Fibroblast of villous mesenchyme (primary cell): ENCODE measurements around the gene FMNL2. TPM values are rescaled to one million over a fixed set of nuclear protein-coding genes. Genes with fewer than 3 reads are reported as not detected.

Experiments used
- DNase-seq: peaks from one replicate; pipeline ENCODE4 v3.0.0-alpha.2; 2010; ENCODE audit warnings: low read depth
- H3K4me3 ChIP-seq: 2 replicates; pipeline ENCODE4 v1.5.1; 2011; ENCODE audit warnings: low read depth, mild to moderate bottlenecking, low read length
- total RNA-seq: library from RNA; depleted of rRNA; stranded (reverse); fragments of >200 nt; gene quantifications from 2 replicates; pipeline ENCODE4 v1.2.3, GENCODE V29; 2012
- TF ChIP-seq, protein P1 (sequence below): IDR thresholded peaks from 2 replicates; pipeline ENCODE4 v1.5.1; 2012; ENCODE audit warnings: low read depth, mild to moderate bottlenecking, low read length; ENCODE audit not compliant: insufficient read depth

The FMNL2 gene
- total RNA-seq, 1 donor: 17.3 TPM

DNA sequence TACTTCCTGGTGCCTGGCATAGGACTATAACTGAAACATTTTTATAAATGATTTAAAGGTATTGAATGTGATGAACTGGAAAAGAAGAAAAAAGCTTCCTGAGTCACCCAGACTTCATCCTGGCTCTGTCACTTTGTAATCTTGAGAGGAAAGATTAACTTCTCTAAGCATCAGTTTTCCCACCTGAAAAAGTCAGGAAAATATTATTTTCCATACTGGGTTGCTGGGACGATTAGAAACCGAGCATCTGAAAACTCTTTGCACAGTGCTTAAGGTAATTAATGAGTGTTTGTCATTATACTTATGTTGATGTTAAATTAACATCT, 71.8 kb downstream of the FMNL2 start:
- DNase-seq: no peak
- peak overlapping the region; percentile 42 for H3K4me3 ChIP-seq
- TF ChIP-seq, protein P1, sequence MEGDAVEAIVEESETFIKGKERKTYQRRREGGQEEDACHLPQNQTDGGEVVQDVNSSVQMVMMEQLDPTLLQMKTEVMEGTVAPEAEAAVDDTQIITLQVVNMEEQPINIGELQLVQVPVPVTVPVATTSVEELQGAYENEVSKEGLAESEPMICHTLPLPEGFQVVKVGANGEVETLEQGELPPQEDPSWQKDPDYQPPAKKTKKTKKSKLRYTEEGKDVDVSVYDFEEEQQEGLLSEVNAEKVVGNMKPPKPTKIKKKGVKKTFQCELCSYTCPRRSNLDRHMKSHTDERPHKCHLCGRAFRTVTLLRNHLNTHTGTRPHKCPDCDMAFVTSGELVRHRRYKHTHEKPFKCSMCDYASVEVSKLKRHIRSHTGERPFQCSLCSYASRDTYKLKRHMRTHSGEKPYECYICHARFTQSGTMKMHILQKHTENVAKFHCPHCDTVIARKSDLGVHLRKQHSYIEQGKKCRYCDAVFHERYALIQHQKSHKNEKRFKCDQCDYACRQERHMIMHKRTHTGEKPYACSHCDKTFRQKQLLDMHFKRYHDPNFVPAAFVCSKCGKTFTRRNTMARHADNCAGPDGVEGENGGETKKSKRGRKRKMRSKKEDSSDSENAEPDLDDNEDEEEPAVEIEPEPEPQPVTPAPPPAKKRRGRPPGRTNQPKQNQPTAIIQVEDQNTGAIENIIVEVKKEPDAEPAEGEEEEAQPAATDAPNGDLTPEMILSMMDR: no peak

DNA sequence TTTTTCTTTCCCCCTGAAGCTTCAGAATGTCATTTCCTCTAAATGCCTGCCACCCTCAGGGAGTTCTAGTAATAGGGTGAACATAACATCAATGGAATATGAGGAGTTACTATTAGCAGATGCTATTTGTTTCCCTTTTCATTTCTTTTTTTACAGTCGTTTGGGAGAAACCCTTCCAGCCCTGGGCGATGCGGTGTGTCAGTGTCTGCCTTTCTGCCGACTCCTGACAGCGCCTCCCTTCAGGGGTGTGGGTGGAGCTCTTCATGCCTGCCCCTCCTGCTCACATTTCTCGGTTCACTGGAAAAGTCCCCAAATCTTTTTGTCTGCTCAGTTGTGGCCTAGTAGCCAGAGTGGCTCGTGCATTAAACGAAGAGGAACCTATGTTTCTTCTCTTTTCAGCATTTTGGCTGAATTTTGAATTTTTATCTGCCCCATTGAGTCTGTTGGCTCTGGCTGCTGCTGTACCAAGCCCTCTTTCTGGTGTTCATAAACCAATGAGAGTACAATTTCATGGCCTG, 72.3 kb downstream of the FMNL2 start:
- TF ChIP-seq, protein P1: peak; percentile 8
- H3K4me3 ChIP-seq: peak overlapping the region; percentile 42
- peak; percentile 66 for DNase-seq

DNA sequence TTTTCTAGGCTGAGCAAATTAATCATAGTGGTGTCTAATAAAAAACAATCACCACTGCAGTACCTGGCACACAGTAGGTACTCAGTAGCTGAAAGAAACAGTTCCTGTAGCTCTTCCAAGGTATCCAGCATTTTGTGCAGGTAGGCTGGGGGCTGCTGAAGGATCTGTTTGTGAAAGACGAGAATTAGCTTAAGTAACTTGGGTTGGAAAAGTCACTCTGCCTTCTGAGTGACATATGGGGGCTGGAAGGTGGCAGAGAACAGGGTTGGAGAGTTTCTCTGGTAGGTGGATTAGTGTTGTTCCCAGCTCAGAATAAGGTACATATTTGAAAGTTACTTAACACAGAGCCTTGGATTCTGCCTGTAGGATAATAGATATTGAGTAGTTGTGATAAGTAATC, 72.8 kb downstream of the FMNL2 start:
- H3K4me3 ChIP-seq: no peak overlapping the region
- TF ChIP-seq, protein P1: no peak
- no peak for DNase-seq

DNA sequence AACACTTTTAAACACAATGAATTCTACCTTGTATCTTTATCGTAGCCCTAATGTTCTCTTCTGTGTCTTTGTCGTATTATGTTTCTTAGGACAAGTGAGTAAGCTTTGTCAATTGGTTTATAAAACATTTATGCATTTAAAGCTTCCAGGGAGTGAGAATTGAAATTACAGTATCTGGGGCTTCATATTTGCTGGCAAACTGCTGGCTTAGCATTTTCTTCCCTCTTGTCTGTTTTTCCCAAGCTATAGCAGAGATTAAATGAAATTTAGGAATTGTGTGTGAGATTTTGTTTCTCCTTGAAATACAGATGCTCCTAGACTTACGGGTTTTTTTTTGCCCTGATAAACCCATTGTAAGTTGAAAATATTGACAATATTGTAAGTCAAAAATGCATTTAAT, 73.3 kb downstream of the FMNL2 start:
- H3K4me3 ChIP-seq: no peak overlapping the region
- no peak for DNase-seq
- TF ChIP-seq, protein P1: no peak

DNA sequence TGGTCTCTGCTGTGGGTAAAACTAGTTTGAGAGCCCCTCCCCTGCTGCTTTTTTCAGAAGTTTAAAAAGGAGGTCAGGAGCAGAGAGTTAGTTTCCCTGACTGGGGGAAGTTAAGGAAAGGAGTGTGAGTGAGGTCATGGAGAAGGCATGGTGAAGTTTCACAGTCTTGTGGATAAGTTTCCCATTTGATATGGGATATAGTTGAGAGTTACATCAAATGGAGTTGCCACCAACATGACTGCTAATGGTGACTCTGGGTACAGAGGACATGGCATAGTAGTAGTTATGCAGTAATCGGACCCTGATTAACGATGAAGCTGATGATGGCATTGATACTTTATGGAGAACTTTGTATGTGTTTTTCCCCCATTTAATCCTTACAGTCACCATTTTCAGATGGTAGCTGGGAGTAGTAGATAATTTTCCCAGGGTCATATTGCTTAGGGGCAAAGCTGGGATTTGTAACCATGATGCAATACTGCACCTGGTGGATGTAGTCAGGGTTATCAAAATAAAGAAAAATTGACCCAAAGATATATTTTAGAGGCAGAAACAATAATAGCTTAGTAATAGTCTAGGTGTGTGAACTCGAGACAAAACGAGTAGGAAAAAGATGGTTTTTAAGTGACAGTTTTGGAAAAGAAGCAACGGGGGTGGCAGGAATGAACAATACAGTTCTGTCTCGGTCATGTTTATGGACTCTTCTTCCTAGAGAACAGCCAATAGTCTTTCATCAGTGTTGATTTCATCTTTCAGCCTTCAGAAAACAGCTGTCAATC, 74.6 kb downstream of the FMNL2 start:
- TF ChIP-seq, protein P1: no peak
- no peak for DNase-seq
- no peak overlapping the region for H3K4me3 ChIP-seq

DNA sequence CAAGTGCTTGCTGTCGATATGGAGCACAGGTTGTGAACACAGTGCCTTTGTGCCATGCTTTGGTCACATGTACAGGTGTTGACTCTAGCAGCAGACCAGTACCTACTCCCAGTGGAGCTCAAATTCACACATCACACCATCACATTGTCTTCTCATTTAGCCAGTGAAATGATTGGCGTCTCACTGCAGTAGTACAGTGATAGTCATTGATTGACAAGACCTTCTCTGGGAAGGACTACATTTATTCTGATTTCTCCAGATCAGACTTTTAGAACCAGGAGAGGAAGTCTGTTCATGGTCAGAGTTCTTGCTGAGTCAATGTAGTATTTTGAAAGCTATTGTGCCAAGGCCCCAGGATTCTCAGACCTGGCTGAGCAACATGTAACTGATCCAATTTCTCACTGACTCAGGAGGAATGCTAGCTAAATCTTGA, 75.2 kb downstream of the FMNL2 start:
- TF ChIP-seq, protein P1: no peak
- H3K4me3 ChIP-seq: no peak overlapping the region
- DNase-seq: no peak
